HCT116 (cell line): Measurements from ENCODE around the gene RAD23A.
A peak's percentile ranks its signal among the peaks of the same experiment; 100 is the strongest.

ENCODE experiments used
- EZH2 ChIP-seq: fragments of 200-600 bp; sonication (generic); IDR thresholded peaks from 2 replicates; pipeline ENCODE4 v1.6.1; 2017; ENCODE audit warnings: antibody characterized with exemption, mixed run types
- EZH2phosphoT487 ChIP-seq: fragments of 200-600 bp; IDR thresholded peaks from 2 replicates; pipeline ENCODE4 v1.6.1; 2018; ENCODE audit warnings: antibody characterized with exemption, borderline replicate concordance
- POLR2A ChIP-seq: IDR thresholded peaks from 2 replicates; pipeline ENCODE4 v1.7.0; 2011; ENCODE audit warnings: borderline replicate concordance; ENCODE audit not compliant: insufficient read depth, insufficient read length; ENCODE audit errors: extremely low read depth
- POLR2AphosphoS5 ChIP-seq: IDR thresholded peaks from 2 replicates; pipeline ENCODE4 v1.6.1; 2011; ENCODE audit warnings: mild to moderate bottlenecking, low read depth, low read length, moderate library complexity
- RAD21 ChIP-seq: IDR thresholded peaks from 2 replicates; pipeline ENCODE4 v1.6.1; 2012; ENCODE audit warnings: low read depth, mild to moderate bottlenecking
- TF ChIP-seq, protein P1 (sequence below), 3 experiments: fragments of 200-600 bp in 1 of 3; sonication (generic) in 1 of 3; IDR thresholded peaks in 2 of 3; conservative IDR thresholded peaks in 1 of 3; 2 replicates each; pipeline ENCODE4 v1.5.1; 2012 to 2017; ENCODE audit warnings: low read depth in 2 of 3, low read length in 2 of 3, antibody characterized with exemption in 1 of 3, borderline replicate concordance in 1 of 3, control low read depth in 1 of 3, mild to moderate bottlenecking in 1 of 3, mixed read lengths in 1 of 3, mixed run types in 1 of 3, moderate library complexity in 1 of 3; ENCODE audit not compliant: insufficient read depth in 1 of 3

DNA sequence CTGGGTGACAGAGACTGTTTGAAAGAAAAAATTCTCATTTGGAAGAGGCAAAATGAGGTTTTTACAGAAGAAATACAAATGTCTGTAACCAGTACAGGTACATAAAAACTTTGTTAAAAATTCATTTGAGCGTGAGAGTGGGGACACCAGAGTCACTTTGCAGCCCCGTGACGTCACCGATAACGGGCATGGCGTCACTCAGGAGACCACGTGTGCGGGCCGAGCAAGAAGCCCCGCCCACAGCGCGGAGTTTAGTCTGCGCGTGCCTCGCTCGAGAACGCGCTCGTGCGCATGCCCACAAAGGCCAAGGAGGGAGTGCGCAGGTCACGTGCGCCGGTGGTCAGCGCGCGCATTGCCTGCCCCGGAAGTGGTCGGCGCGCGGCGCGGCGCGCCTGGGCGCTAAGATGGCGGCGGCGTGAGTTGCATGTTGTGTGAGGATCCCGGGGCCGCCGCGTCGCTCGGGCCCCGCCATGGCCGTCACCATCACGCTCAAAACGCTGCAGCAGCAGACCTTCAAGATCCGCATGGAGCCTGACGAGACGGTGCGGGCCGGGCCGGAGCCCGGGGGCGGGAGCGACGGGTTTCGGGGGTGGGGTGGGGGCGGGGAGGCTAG is at the start of gene RAD23A:
- TF ChIP-seq EZH2 (no peak), POLR2AphosphoS5 (peak; percentile 83), EZH2phosphoT487 (no peak), RAD21 (no peak), POLR2A (peak; percentile 41)
- TF ChIP-seq, protein P1, sequence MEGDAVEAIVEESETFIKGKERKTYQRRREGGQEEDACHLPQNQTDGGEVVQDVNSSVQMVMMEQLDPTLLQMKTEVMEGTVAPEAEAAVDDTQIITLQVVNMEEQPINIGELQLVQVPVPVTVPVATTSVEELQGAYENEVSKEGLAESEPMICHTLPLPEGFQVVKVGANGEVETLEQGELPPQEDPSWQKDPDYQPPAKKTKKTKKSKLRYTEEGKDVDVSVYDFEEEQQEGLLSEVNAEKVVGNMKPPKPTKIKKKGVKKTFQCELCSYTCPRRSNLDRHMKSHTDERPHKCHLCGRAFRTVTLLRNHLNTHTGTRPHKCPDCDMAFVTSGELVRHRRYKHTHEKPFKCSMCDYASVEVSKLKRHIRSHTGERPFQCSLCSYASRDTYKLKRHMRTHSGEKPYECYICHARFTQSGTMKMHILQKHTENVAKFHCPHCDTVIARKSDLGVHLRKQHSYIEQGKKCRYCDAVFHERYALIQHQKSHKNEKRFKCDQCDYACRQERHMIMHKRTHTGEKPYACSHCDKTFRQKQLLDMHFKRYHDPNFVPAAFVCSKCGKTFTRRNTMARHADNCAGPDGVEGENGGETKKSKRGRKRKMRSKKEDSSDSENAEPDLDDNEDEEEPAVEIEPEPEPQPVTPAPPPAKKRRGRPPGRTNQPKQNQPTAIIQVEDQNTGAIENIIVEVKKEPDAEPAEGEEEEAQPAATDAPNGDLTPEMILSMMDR (IDR thresholded peaks at IDR 0.05 in 2 of 3, conservative IDR thresholded peaks at IDR 0.05 in 1 of 3; ENCODE audit: borderline replicate concordance in 1 of 3, insufficient read depth in 1 of 3, low read depth in 2 of 3, low read length in 2 of 3) = no peak
